Spleen (tissue), 11 donors: ENCODE measurements around the gene RPL31. TPM values are rescaled to one million over a fixed set of nuclear protein-coding genes. Genes with fewer than 3 reads are reported as not detected.
"Not testable (repeated sequence)": the region's sequence is repeated elsewhere in the genome, so short reads cannot be mapped to it uniquely, and the experiment has no call there.

Experiments
- DNase-seq: peaks from one replicate; pipeline ENCODE4 v3.0.0-alpha.2; 2020
- H3K27ac ChIP-seq, 8 donors: fragments of 200-600 bp; sonication (generic) in 7 of 8; 1 replicate in 4 of 8; 2 replicates in 4 of 8; pipeline versions ENCODE4 v1.5.0 to v1.8.0; 2016 to 2021; ENCODE audit warnings: inconsistent platforms in 4 of 8, mild to moderate bottlenecking in 4 of 8, moderate library complexity in 1 of 8
- H3K27me3 ChIP-seq, 7 donors: fragments of 200-600 bp; sonication (generic) in 6 of 7; replicated peaks in 1 of 7; 1 replicate in 4 of 7; 2 replicates in 3 of 7; pipeline versions ENCODE4 v1.5.0 to v1.8.0; 2016 to 2021; ENCODE audit warnings: inconsistent platforms in 3 of 7, mild to moderate bottlenecking in 1 of 7
- H3K36me3 ChIP-seq, 6 donors: fragments of 200-600 bp; sonication (generic) in 5 of 6; 1 replicate in 4 of 6; 2 replicates in 2 of 6; pipeline versions ENCODE4 v1.5.0 to v1.8.0; 2016 to 2021; ENCODE audit warnings: inconsistent platforms in 2 of 6
- H3K4me1 ChIP-seq, 6 donors: fragments of 200-600 bp; sonication (generic) in 5 of 6; 1 replicate in 3 of 6; 2 replicates in 3 of 6; pipeline versions ENCODE4 v1.5.0 to v1.8.0; 2016 to 2021; ENCODE audit warnings: inconsistent platforms in 3 of 6
- H3K4me3 ChIP-seq, 8 donors: fragments of 200-600 bp; sonication (generic) in 7 of 8; 1 replicate in 4 of 8; 2 replicates in 4 of 8; pipeline versions ENCODE4 v1.5.0 to v1.8.0; 2016 to 2021; ENCODE audit warnings: inconsistent platforms in 4 of 8, mild to moderate bottlenecking in 4 of 8, moderate library complexity in 2 of 8
- H3K9me3 ChIP-seq, 8 donors: fragments of 200-600 bp; sonication (generic) in 7 of 8; 1 replicate in 4 of 8; 2 replicates in 4 of 8; pipeline versions ENCODE4 v1.5.0 to v1.8.0; 2016 to 2021; ENCODE audit warnings: inconsistent platforms in 4 of 8
- POLR2A ChIP-seq, 3 donors: fragments of 450-650 bp; IDR thresholded peaks; one replicate each; pipeline ENCODE4 v1.5.1; 2017; ENCODE audit warnings: antibody characterized with exemption in 3 of 3, mild to moderate bottlenecking in 1 of 3
- POLR2AphosphoS5 ChIP-seq, 3 donors: sonication (generic); formaldehyde crosslinking; IDR thresholded peaks; one replicate each; pipeline ENCODE4 v1.5.1; 2017; ENCODE audit warnings: antibody characterized with exemption in 3 of 3
- WGBS, 5 donors: extraction: QIAGEN DNeasy Blood & Tissue Kit in 3 of 5; methylation state at CpG; one replicate each; pipeline versions ENCODE4 v1.1.5 to v1.1.7; 2013 to 2018; 5-methylcytosine and 5-hydroxymethylcytosine counted together
- intact Hi-C: fragments of 100-400 bp; cut with DNase I; formaldehyde crosslinking; loops from one replicate; pipeline ENCODE4 v1.15.0; 2023; ENCODE audit warnings: low total_unique reads
- polyA plus RNA-seq, 3 donors: library from polyadenylated mRNA; stranded (reverse); fragments of 200-250 nt; gene quantifications; one replicate each; pipeline ENCODE4 v1.2.1, GENCODE V29; 2013
- total RNA-seq, 7 donors: library from RNA; depleted of rRNA in 3 of 7; stranded (reverse); fragments of >200 nt in 3 of 7; fragmentation: NEBNext Ultra II Directional in 4 of 7; extraction: Animal tissue kit (Norgen Biotek cat#: 25700) in 4 of 7; gene quantifications; one replicate each; pipeline versions ENCODE4 v1.1.0 to v1.2.1, GENCODE V29; 2016 to 2021
- TF ChIP-seq, protein P1 (sequence below), 11 experiments: fragments of 200-600 bp in 7 of 11; fragments of 450-650 bp in 4 of 11; sonication (generic) in 4 of 11; IDR thresholded peaks in 8 of 11; conservative IDR thresholded peaks in 3 of 11; 1 replicate in 7 of 11; 2 replicates in 4 of 11; pipeline versions ENCODE4 v1.4.0 to v1.8.0; 2016 to 2021; ENCODE audit warnings: antibody characterized with exemption in 11 of 11, inconsistent platforms in 4 of 11, mild to moderate bottlenecking in 1 of 11
- donor health status: healthy with polysubstance abuse.
- donor health status: DM: no; HTN: no; CAD: no; lungs with moderate emphysema.
- donor health status: DM: no; HTN: no; CAD: no.
- donor health status: Bipolar disorder and iron deficiency.
- donor health status: healthy.
- donor health status: DM: no; HTN: no; CAD: no.
- donor health status: DM: yes; HTN: yes; CAD: no.

The RPL31 gene
- total and polyA plus RNA-seq, 10 donors: 876 to 10,502 (median 1,250) TPM

DNA sequence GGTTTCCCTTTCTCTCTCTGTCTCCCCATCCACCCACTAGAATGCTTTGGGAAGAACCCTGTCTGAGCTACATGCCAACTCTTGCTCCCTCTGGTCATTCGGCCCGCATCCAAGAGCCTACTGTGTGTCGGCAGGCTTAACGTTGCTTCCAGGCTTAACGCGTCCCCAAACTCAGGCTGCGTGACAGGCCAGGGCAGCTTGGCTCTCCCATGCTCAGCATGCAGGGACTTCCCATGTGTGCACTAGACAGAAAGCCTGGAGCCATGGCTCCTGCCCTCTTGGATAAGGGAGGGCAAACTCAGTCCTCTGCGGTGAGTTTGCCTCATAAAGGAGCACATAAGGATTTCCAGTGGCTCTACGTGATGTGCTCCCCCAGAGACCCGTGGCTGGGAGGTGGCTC, 43.2 kb downstream of the RPL31 start:
- H3K36me3 ChIP-seq: peaks cover 0 to 54% (median 0%) of the 10 kb centered on the region in 6 donors
- TF ChIP-seq POLR2AphosphoS5 (IDR thresholded peaks at IDR 0.05) (no peak), POLR2A (IDR thresholded peaks at IDR 0.05) (no peak)
- TF ChIP-seq, protein P1, sequence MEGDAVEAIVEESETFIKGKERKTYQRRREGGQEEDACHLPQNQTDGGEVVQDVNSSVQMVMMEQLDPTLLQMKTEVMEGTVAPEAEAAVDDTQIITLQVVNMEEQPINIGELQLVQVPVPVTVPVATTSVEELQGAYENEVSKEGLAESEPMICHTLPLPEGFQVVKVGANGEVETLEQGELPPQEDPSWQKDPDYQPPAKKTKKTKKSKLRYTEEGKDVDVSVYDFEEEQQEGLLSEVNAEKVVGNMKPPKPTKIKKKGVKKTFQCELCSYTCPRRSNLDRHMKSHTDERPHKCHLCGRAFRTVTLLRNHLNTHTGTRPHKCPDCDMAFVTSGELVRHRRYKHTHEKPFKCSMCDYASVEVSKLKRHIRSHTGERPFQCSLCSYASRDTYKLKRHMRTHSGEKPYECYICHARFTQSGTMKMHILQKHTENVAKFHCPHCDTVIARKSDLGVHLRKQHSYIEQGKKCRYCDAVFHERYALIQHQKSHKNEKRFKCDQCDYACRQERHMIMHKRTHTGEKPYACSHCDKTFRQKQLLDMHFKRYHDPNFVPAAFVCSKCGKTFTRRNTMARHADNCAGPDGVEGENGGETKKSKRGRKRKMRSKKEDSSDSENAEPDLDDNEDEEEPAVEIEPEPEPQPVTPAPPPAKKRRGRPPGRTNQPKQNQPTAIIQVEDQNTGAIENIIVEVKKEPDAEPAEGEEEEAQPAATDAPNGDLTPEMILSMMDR (IDR thresholded peaks at IDR 0.05 in 8 of 11, conservative IDR thresholded peaks at IDR 0.05 in 3 of 11): no peak
- peaks cover 0 to 3% (median 0%) of the 10 kb centered on the region in 8 donors for H3K9me3 ChIP-seq
- H3K4me1 ChIP-seq: peaks cover 0 to 37% (median 12%) of the 10 kb centered on the region in 6 donors
- 94 to 99% (median 97%) methylated on average over 10 of the region's 10 CpGs for WGBS, 5 donors
- H3K27ac ChIP-seq: no peak overlapping the region
- no peak overlapping the region for H3K4me3 ChIP-seq
- DNase-seq: no peak
- no peaks in the 10 kb centered on the region for H3K27me3 ChIP-seq
- intact Hi-C loops: loop anchor here (10.0 kb wide), 1 partner anchor 89 kb away; no protein-coding TSS in a partner anchor

DNA sequence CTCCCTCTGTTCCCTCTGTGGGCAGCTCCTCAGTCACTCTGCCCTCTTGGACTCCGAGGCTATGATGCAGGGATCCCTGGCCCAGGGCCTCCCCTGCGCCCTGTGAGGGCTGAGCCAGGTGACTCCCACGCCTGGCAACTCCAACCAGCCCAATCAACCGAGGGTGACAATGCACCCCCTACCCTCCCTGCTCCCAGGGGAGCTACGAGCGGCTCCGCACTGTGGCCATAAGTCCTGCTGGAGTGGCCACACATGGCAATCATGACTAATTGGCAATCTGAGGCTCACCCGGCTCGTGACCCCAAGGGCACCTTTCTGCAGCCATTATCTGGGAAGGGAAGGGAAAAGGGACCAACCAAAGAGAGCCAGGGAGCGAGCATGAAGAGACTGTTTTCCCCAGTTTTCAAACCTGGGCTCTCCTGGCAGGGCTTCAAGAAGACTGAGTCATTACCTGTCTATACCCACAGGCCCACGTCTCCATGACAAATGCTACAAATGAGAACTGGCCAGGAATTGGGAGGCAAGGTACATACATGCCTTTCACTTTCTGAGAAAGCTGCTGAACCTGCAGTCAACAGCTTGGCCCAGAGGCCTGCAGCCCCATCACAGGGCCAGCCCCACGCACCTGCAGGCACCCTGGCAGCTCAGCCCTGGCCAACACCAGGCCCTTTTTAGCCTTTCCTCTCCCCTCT, 45.1 kb downstream of the RPL31 start:
- intact Hi-C loops: loop anchor here (10.0 kb wide), 1 partner anchor 88 kb away; no protein-coding TSS in a partner anchor
- H3K9me3 ChIP-seq: peaks cover 0 to 3% (median 0%) of the 10 kb centered on the region in 8 donors
- no peak for TF ChIP-seq POLR2AphosphoS5 (IDR thresholded peaks at IDR 0.05)
- H3K36me3 ChIP-seq: peaks cover 0 to 62% (median 0%) of the 10 kb centered on the region in 6 donors
- H3K27ac ChIP-seq: no peak overlapping the region
- H3K4me1 ChIP-seq: peaks cover 0 to 26% (median 9%) of the 10 kb centered on the region in 6 donors
- no peak overlapping the region for H3K4me3 ChIP-seq
- no peaks in the 10 kb centered on the region for H3K27me3 ChIP-seq
- DNase-seq: no peak
- WGBS, 5 donors: 81 to 92% (median 87%) methylated on average over 12 of the region's 12 CpGs

DNA sequence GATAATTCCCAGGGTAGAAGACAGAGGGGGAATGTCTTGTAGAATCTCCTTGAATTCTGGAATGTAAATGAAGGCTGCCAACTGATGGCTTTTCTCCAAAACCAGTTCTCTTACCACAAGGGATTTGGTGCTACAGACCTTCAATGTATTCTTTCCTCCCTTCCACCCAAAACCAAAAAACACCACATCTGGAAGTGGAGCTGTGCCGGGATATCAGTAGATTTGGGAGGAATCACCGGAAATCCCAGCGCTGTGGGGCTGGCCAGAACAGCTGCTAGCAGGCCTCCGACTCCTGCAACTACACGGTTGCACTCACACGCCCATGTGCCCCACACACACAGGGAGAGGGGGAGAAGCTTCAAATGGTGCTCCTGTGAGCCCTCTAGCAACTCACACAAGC, 45.7 kb downstream of the RPL31 start:
- intact Hi-C loops: loop anchor here (10.0 kb wide), 1 partner anchor 87 kb away; no protein-coding TSS in a partner anchor
- TF ChIP-seq POLR2AphosphoS5 (IDR thresholded peaks at IDR 0.05) (no peak), POLR2A (IDR thresholded peaks at IDR 0.05) (no peak)
- TF ChIP-seq, protein P1 (IDR thresholded peaks at IDR 0.05 in 8 of 11, conservative IDR thresholded peaks at IDR 0.05 in 3 of 11): no peak
- Histone ChIP-seq H3K9me3 (peaks cover 0 to 3% (median 0%) of the 10 kb centered on the region in 8 donors), H3K36me3 (peaks cover 0 to 63% (median 0%) of the 10 kb centered on the region in 6 donors), H3K27me3 (no peaks in the 10 kb centered on the region), H3K4me3 (no peak overlapping the region), H3K4me1 (peaks cover 0 to 21% (median 6%) of the 10 kb centered on the region in 6 donors), H3K27ac (no peak overlapping the region)
- WGBS, 5 donors: 91 to 96% (median 96%) methylated on average over 6 of the region's 6 CpGs
- DNase-seq: no peak

DNA sequence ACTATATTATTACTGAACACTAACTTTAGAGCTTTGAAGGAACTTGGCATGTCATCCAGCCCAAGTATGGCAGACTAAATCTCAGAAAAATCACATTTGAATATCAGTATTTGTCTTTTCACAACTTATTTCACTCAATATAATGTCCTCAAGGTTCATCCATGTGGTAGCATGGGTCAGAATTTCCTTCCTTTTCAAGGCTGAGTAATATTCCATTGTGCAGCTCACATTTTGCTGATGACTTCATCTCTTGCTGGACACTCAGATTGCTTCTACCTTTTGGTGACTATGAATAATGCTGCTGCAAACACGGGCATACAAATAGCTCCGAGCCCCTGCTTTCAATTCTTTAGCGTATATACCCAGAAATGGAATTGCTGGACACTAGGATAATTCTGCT, 46.7 kb downstream of the RPL31 start:
- no peak overlapping the region for H3K27ac ChIP-seq
- TF ChIP-seq POLR2A (IDR thresholded peaks at IDR 0.05): no peak
- TF ChIP-seq, protein P1 (IDR thresholded peaks at IDR 0.05 in 8 of 11, conservative IDR thresholded peaks at IDR 0.05 in 3 of 11): no peak
- TF ChIP-seq POLR2AphosphoS5 (IDR thresholded peaks at IDR 0.05): no peak
- peaks cover 0 to 13% (median 1%) of the 10 kb centered on the region in 6 donors for H3K4me1 ChIP-seq
- 64 to 95% (median 82%) methylated on average over 3 of the region's 3 CpGs for WGBS, 5 donors
- no peak for DNase-seq
- H3K4me3 ChIP-seq: no peak overlapping the region
- peaks cover 0 to 73% (median 2%) of the 10 kb centered on the region in 6 donors for H3K36me3 ChIP-seq
- H3K9me3 ChIP-seq: peaks cover 0 to 3% (median 0%) of the 10 kb centered on the region in 8 donors
- intact Hi-C loops: loop anchor here (10.0 kb wide), 1 partner anchor 86 kb away; no protein-coding TSS in a partner anchor
- H3K27me3 ChIP-seq: no peaks in the 10 kb centered on the region

DNA sequence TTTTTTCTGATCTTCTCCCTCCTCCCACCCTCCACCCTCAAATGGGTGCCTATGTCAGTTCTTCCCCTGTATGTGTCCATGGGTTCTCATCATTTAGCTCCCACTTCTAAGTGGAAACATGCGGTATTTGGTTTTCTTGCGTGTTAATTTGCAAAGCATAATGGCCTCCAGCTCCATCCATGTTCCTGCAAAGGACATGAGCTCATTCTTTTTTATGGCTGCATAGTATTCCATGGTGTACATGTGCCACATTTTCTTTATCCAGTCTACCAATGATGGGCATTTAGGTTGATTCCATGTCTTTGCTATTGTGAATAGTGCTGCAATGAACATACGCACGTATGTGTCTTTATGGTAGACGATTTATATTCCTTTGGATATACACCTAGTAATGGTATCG, 48.8 kb downstream of the RPL31 start:
- H3K4me1 ChIP-seq, intact Hi-C loops, H3K9me3 ChIP-seq, H3K4me3 ChIP-seq, DNase-seq, H3K27me3 ChIP-seq: not testable (repeated sequence)
- H3K27ac ChIP-seq: peak overlapping the region in 2 of 8 donors; percentile 34 to 40
- 90 to 97% (median 96%) methylated on average over 6 of the region's 6 CpGs for WGBS, 5 donors
- H3K36me3 ChIP-seq: peaks cover 0 to 87% (median 4%) of the 10 kb centered on the region in 6 donors
